Measurements from ENCODE around the gene MRNIP. TPM values are rescaled to one million over a fixed set of nuclear protein-coding genes. Genes with fewer than 3 reads are reported as not detected.

Gene MRNIP
- total and polyA plus RNA-seq, 4 donors = 5.4 to 12.0 (median 7.3) TPM

- Histone ChIP-seq H3K27ac (ENCODE audit: low read depth in 1 of 2, low read length in 2 of 2) (peak overlapping the region; percentile 36 to 51), H3K4me1 (ENCODE audit: control insufficient read depth in 4 of 4, insufficient read depth in 4 of 4, low read length in 3 of 4) (peaks cover 0 to 47% (median 33%) of the 10 kb centered on the region in 4 donors), H3K4me3 (ENCODE audit: low read depth in 1 of 3, low read length in 3 of 3) (no peak overlapping the region), H3K36me3 (ENCODE audit: control insufficient read depth in 4 of 4, insufficient read depth in 3 of 4, low read depth in 1 of 4, low read length in 3 of 4) (peaks cover 0 to 6% (median 3%) of the 10 kb centered on the region in 4 donors), H3K9me3 (ENCODE audit: control insufficient read depth in 4 of 4, low read length in 3 of 4) (no peaks in the 10 kb centered on the region), H3K9ac (ENCODE audit: low read depth in 1 of 2, low read length in 2 of 2) (no peak overlapping the region), H3K27me3 (ENCODE audit: control insufficient read depth in 4 of 4, insufficient read depth in 4 of 4, low read length in 3 of 4) (no peaks in the 10 kb centered on the region)
- TF ChIP-seq FOXA1 (IDR thresholded peaks at IDR 0.05) (no peak), RAD21 (IDR thresholded peaks at IDR 0.05) (no peak), MAX (IDR thresholded peaks at IDR 0.05) (no peak), EGR1 (IDR thresholded peaks at IDR 0.05; ENCODE audit: low read depth in 2 of 2) (no peak), YY1 (IDR thresholded peaks at IDR 0.05) (no peak), GABPA (IDR thresholded peaks at IDR 0.05 in 1 of 2, conservative IDR thresholded peaks at IDR 0.05 in 1 of 2) (no peak), JUND (IDR thresholded peaks at IDR 0.05) (no peak), RXRA (IDR thresholded peaks at IDR 0.05) (no peak), SP1 (IDR thresholded peaks at IDR 0.05) (no peak), TAF1 (conservative IDR thresholded peaks at IDR 0.05) (no peak), CTCF (IDR thresholded peaks at IDR 0.05; ENCODE audit: low read depth, low read length, missing input control) (no peak), FOXA2 (IDR thresholded peaks at IDR 0.05) (no peak), ATF3 (IDR thresholded peaks at IDR 0.05) (no peak), HNF4G (IDR thresholded peaks at IDR 0.05) (no peak), NR2F2 (IDR thresholded peaks at IDR 0.05) (no peak), HNF4A (conservative IDR thresholded peaks at IDR 0.05) (no peak), ZBTB33 (IDR thresholded peaks at IDR 0.05) (no peak), REST (IDR thresholded peaks at IDR 0.05) (no peak)
- 74% methylated on average over 24 of the region's 24 CpGs for WGBS
- DNase-seq (ENCODE audit: low spot score) = no peak
Observed at GRCh38 chr5:179792612-179793467, 65.8 kb downstream of the MRNIP start.
